Measurements from ENCODE around the gene TSC1.

GRCh38 chr9:132944294-132945185, at the start of gene TSC1:
- TF ChIP-seq KDM1A (IDR thresholded peaks at IDR 0.05; ENCODE audit: low read depth) (no peak), FOSB (CRISPR knock-in tag; IDR thresholded peaks at IDR 0.05) (no peak)
